ENCODE measurements around the gene CHAF1B.

DNA sequence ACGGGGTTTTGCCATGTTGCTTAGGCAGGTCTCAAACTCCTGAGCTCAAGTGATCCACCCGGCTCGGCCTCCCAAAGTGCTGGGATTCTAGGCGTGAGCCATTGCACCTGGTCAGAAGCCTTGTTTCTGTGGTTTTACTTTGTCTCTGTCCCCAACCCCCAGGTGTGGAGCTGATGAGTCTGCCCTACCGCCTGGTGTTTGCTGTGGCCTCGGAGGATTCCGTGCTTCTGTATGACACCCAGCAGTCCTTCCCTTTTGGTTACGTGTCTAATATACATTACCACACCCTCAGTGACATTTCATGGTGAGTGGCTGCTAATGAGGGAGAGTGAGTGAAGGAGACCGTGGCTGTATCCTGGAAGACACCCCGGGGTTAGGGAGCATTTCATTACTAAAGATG lies 26.1 kb downstream of the CHAF1B start:
- TF ChIP-seq, protein P1, sequence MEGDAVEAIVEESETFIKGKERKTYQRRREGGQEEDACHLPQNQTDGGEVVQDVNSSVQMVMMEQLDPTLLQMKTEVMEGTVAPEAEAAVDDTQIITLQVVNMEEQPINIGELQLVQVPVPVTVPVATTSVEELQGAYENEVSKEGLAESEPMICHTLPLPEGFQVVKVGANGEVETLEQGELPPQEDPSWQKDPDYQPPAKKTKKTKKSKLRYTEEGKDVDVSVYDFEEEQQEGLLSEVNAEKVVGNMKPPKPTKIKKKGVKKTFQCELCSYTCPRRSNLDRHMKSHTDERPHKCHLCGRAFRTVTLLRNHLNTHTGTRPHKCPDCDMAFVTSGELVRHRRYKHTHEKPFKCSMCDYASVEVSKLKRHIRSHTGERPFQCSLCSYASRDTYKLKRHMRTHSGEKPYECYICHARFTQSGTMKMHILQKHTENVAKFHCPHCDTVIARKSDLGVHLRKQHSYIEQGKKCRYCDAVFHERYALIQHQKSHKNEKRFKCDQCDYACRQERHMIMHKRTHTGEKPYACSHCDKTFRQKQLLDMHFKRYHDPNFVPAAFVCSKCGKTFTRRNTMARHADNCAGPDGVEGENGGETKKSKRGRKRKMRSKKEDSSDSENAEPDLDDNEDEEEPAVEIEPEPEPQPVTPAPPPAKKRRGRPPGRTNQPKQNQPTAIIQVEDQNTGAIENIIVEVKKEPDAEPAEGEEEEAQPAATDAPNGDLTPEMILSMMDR (IDR thresholded peaks at IDR 0.05; ENCODE audit: borderline replicate concordance, extremely low read depth, low read length, poor library complexity, severe bottlenecking) = no peak
- no peak for TF ChIP-seq EZH2 (IDR thresholded peaks at IDR 0.05; ENCODE audit: borderline replicate concordance, low read depth, low read length, severe bottlenecking)
